CD4-positive, alpha-beta T cell treated with Interleukin-6 at 100 ng/mL for 8 hours (primary cell): Measurements from ENCODE around the gene DMBT1.

Experiments used
- DNase-seq: peaks from one replicate; pipeline ENCODE4 v3.0.0-alpha.2; 2020; ENCODE audit warnings: mixed read lengths, low spot score

Gene DMBT1

DNA sequence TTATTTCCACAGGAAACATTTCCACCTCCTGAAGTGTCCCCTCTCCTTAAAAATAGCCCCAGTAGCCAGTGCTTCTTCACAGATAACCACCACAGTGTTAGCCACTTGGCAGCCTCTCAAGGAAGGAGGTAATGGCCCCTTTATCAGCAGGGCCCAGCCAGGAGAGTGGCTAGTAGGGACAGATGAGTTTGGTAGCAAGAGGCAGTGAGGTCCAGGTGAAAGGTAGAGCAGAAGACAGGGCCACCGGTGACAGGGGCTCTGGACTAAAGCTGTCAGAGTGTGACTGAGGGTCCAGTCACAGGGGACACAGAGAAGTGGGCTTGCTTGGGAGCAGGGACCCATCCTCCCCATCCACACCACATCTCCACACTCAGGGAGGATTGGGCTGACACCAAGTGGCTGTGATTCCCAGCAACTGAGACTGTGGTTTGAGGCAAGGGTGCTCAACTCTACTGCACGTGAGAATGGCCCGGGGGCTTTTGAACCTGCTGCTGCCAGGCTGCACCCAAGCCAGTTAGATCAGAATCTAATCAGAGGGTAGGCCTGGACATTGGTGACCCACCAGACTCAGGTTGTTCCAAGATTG lies 86.9 kb downstream of the DMBT1 start:
- DNase-seq, result no peak

- no peak for DNase-seq
Measured at GRCh38 chr10:122648599-122649428, 88.3 kb downstream of the DMBT1 start.

DNA sequence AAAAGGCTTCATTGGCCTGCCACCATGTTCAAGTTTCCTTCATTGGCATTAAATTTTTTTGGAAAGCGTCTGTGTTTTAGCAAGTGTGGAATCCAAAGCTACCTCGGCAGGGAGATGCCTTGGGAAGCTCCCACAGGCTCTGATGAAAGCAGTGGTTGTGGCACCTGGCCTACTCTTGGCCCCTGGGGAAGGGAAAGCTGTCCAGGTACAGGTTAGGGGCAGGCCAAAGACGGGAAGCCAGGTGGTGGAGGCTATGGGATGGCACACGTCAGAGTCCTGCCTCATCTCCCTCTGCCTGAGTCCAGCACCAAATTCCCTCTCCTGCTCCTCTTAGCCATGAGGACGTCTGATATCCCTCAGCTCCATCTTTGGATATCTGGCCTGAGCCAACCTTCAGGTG lies 89.3 kb downstream of the DMBT1 start:
- no peak for DNase-seq

DNA sequence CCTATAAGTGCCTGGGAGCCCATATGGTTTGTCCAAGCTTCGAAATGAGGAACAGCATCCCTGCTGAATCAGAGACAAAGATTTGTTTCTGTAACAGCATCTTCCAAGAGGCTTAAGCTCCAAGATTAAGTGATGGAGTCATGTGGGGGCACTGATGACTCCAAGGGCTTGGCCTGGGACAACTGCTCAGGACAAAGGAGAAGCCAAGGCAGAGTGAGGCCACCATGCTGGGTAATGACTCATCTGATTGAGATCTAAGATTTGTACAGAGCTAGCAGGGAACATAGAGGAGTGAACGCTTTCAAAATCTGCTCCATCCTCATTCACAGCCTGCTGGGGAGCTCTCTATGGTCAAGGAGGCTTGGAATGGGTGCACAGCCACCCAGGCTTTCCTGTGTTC lies 89.8 kb downstream of the DMBT1 start:
- DNase-seq, result no peak

GRCh38 chr10:122655524-122656307 lies 95.2 kb downstream of the DMBT1 start:
- no peak for DNase-seq

- DNase-seq, result no peak
Measured at GRCh38 chr10:122656308-122656705, 95.8 kb downstream of the DMBT1 start.

- DNase-seq, result no peak
Measured at GRCh38 chr10:122656741-122657140, 96.2 kb downstream of the DMBT1 start.

GRCh38 chr10:122657255-122657654 lies 96.7 kb downstream of the DMBT1 start:
- DNase-seq, result no peak

- DNase-seq, result no peak
Measured at GRCh38 chr10:122657729-122658128, 97.2 kb downstream of the DMBT1 start.

GRCh38 chr10:122658356-122659049 lies 97.9 kb downstream of the DMBT1 start:
- DNase-seq, result no peak

DNA sequence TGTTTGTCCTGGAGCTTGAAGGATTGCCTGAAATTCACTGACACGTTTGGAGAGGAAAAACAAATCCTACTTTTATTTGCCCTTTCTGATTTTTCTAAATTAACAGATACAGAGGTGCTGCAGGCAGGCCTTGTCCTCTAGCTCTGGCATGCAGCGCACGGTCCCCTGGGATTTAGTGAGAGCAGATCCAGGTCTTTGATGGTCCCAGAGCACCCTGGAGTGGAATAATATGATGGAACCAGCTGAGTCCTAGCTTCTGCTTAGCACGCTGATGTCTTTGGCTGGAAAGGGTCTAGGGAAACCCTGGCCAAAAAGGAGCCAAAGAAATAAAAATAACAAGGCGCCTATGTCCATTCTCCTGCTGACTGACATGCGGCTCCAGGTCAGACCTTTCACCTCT lies 98.6 kb downstream of the DMBT1 start:
- DNase-seq, result no peak

- no peak for DNase-seq
Measured at GRCh38 chr10:122659651-122660050, 99.1 kb downstream of the DMBT1 start.

DNA sequence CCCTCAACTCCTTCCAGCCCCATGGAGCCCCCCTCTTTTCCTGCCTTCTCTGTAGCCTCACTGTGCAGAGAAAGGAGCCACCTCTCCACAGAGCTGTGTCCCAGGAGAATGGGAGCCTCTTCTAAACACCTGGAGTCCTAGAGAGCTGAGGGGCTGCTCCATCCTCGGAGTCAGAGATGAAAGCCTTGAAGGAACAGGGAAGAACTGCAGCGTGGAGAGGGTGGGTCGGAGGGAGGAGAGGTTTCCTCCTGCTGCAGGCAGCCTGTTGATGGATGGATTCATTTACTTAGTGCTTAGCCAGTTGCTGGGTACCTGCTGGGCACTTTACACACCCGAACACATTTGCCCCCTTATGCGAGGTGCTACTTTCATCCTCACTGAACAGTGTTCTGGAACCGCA lies 100.1 kb downstream of the DMBT1 start:
- DNase-seq, result no peak

GRCh38 chr10:122662231-122662630 lies 101.7 kb downstream of the DMBT1 start:
- DNase-seq, result no peak

GRCh38 chr10:122663516-122664130 lies 103.1 kb downstream of the DMBT1 start:
- DNase-seq, result no peak

- no peak for DNase-seq
Measured at GRCh38 chr10:122664501-122664900, 103.9 kb downstream of the DMBT1 start.

GRCh38 chr10:122665329-122665860 lies 104.8 kb downstream of the DMBT1 start:
- no peak for DNase-seq

GRCh38 chr10:122665946-122666345 lies 105.4 kb downstream of the DMBT1 start:
- no peak for DNase-seq

GRCh38 chr10:122669045-122669444 lies 108.5 kb downstream of the DMBT1 start:
- no peak for DNase-seq

DNA sequence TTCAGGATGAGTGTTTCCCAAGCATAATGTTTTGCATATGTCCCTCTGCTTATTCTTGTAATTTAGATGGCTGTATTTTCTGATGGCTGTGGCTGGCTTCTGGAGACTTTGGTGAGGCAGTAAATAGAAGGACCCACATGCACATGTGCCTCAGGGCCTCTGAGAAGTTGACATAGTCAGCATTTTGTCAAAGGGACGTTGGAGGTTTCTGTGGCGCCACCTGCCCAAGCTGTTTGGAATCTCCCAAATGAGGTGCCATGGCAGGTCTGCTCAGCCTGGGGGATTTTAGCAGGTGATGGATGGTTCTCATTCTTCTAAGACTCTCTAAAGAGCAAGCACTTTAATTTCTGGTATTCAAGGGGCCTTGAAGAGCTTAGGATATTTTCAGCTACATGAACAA lies 109.3 kb downstream of the DMBT1 start:
- DNase-seq, result no peak

DNA sequence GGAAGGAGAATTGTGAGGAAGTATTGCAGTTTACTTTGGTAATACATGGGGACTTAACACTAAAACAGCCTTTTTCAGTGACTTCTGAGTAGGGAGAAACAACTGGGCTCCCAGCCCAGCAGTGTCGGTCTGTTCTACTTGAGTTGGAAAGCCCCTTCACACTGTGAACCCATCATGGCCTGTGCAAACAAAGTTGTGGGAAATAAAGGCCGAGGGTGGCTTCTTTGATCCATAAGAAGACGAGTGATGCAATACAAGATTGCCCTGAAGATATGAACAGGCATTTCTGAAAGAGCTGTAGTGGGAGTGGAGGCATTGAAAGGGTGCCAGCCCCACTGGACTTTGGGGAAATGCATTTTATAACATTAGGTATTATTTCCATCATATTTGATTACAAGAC lies 110.8 kb downstream of the DMBT1 start:
- DNase-seq, result no peak

DNA sequence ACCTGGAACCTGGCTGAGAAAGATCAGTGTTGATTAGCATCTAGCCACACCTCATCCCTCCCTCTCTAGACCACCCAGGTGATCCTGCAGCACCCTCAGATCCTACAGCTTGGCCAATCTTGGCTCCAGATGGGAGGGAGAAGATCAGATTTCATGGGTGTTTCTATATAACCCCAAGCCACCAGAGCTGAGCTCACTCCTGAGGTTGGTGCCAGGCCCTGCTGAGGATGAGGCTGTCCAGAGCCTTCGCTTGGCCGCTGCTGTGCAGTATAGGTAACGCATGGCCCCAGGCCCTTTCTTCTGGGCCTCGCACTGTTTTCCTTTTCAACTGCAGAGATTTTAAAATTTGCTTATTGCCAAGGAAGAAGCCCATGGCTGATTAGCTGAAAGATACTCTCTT lies 112.1 kb downstream of the DMBT1 start:
- no peak for DNase-seq
